ENCODE results near the gene POLR2I.

The POLR2I gene

GRCh38 chr19:36097036-36097435 lies 17.6 kb downstream of the POLR2I start:
- H3K27me3 ChIP-seq (ENCODE audit: control insufficient read depth, insufficient read depth, low read length) = no peaks in the 10 kb centered on the region
- no peaks in the 10 kb centered on the region for H3K9me3 ChIP-seq (ENCODE audit: control insufficient read depth, insufficient read depth, low read depth, low read length)
- H3K9ac ChIP-seq (ENCODE audit: low read length) = no peak overlapping the region
- H3K4me3 ChIP-seq (ENCODE audit: low read depth, low read length) = no peak overlapping the region
- peaks cover 90% of the 10 kb centered on the region for H3K36me3 ChIP-seq (ENCODE audit: control insufficient read depth, insufficient read depth, low read length)
- H3K4me1 ChIP-seq (ENCODE audit: control insufficient read depth, insufficient read depth, low read length) = no peaks in the 10 kb centered on the region
- H3K27ac ChIP-seq (ENCODE audit: low read depth, low read length) = no peak overlapping the region

DNA sequence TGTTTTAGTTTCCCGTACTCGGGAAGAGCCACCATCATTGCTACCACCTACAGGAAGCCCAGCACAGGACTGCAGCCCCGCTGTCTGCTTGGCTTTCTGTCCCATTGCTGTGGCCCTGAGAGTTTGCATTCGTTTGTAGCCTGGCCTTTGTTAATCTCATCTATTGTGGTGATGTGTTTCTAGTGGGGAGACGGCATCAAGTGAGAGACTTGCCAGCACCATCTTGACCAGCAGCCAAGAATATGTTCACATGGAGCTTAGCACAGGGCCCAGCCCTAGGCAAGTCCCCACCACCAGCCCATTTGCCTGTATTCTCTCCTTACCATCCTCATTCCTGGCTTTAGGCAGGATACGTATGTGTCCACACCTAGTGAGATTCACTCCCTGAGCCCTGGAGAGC lies 21.0 kb downstream of the POLR2I start:
- Histone ChIP-seq H3K4me3 (ENCODE audit: low read depth, low read length) (no peak overlapping the region), H3K27ac (ENCODE audit: low read depth, low read length) (no peak overlapping the region), H3K9ac (ENCODE audit: low read length) (no peak overlapping the region), H3K4me1 (ENCODE audit: control insufficient read depth, insufficient read depth, low read length) (no peaks in the 10 kb centered on the region), H3K27me3 (ENCODE audit: control insufficient read depth, insufficient read depth, low read length) (no peaks in the 10 kb centered on the region), H3K36me3 (ENCODE audit: control insufficient read depth, insufficient read depth, low read length) (peaks cover 91% of the 10 kb centered on the region), H3K9me3 (ENCODE audit: control insufficient read depth, insufficient read depth, low read depth, low read length) (no peaks in the 10 kb centered on the region)

GRCh38 chr19:36093146-36093662 lies 21.5 kb downstream of the POLR2I start:
- no peaks in the 10 kb centered on the region for H3K27me3 ChIP-seq (ENCODE audit: control insufficient read depth, insufficient read depth, low read length)
- H3K36me3 ChIP-seq (ENCODE audit: control insufficient read depth, insufficient read depth, low read length) = peaks cover 91% of the 10 kb centered on the region
- H3K4me1 ChIP-seq (ENCODE audit: control insufficient read depth, insufficient read depth, low read length) = no peaks in the 10 kb centered on the region
- no peak overlapping the region for H3K9ac ChIP-seq (ENCODE audit: low read length)
- H3K9me3 ChIP-seq (ENCODE audit: control insufficient read depth, insufficient read depth, low read depth, low read length) = no peaks in the 10 kb centered on the region
- H3K4me3 ChIP-seq (ENCODE audit: low read depth, low read length) = no peak overlapping the region
- no peak overlapping the region for H3K27ac ChIP-seq (ENCODE audit: low read depth, low read length)

DNA sequence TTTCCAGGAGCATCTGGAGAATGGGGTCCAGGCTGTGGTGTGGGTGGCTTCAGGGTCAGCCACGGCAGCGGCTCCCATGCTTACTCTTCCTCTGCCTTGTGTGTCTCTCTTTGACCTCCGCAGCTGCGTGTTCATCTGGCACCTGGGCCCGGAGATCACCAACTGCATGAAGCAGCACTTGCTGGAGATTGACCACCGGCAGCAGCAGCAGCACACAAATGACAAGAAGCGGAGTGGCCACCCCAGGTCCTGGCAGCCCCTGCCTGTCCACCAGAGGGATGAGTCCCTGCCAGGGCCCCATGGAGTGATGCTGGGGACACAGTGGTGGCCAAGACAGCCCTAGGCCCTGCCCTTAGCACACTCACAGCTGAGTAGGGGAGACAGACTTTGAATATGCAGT lies 22.1 kb downstream of the POLR2I start:
- Histone ChIP-seq H3K27ac (ENCODE audit: low read depth, low read length) (no peak overlapping the region), H3K4me1 (ENCODE audit: control insufficient read depth, insufficient read depth, low read length) (no peaks in the 10 kb centered on the region), H3K9me3 (ENCODE audit: control insufficient read depth, insufficient read depth, low read depth, low read length) (no peaks in the 10 kb centered on the region), H3K36me3 (ENCODE audit: control insufficient read depth, insufficient read depth, low read length) (peaks cover 93% of the 10 kb centered on the region), H3K9ac (ENCODE audit: low read length) (no peak overlapping the region), H3K27me3 (ENCODE audit: control insufficient read depth, insufficient read depth, low read length) (no peaks in the 10 kb centered on the region), H3K4me3 (ENCODE audit: low read depth, low read length) (no peak overlapping the region)

DNA sequence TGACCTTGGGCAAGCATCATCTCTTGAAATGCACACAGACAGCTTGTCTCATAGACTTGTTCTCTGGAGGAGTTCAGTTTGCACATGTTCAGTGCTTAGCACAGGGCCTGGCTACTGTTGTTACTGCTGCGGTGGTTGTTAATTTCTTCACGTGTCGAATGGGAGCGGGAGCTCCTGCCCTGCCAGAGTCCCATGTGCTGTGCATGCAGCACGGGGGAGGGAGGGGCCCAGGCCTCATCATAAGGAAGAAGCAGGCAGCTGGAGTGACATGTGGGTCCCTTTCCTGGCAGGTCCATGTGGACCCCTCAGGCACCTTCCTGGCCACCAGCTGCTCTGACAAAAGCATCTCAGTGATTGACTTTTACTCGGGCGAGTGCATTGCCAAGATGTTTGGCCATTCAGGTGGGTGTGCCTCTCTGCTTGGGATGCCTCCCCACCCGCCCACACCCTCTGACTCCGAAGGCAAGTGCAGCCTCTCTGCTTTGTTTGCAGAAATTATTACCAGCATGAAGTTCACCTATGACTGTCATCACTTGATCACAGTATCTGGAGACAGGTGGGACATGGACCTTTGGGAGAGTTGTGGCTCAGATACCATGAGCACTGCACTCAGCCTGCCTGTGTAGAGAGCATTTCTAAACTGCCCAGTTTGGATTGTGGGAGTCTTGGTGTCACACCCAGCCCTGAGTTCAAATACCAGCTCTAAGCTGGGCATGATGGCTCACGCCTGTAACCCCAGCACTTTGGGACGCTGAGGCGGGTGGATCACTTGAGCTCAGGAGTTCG lies 23.6 kb downstream of the POLR2I start:
- H3K4me3 ChIP-seq (ENCODE audit: low read depth, low read length) = no peak overlapping the region
- H3K27ac ChIP-seq (ENCODE audit: low read depth, low read length) = no peak overlapping the region
- H3K9me3 ChIP-seq (ENCODE audit: control insufficient read depth, insufficient read depth, low read depth, low read length) = no peaks in the 10 kb centered on the region
- H3K9ac ChIP-seq (ENCODE audit: low read length) = no peak overlapping the region
- no peaks in the 10 kb centered on the region for H3K27me3 ChIP-seq (ENCODE audit: control insufficient read depth, insufficient read depth, low read length)
- peaks cover 94% of the 10 kb centered on the region for H3K36me3 ChIP-seq (ENCODE audit: control insufficient read depth, insufficient read depth, low read length)
- H3K4me1 ChIP-seq (ENCODE audit: control insufficient read depth, insufficient read depth, low read length) = no peaks in the 10 kb centered on the region

DNA sequence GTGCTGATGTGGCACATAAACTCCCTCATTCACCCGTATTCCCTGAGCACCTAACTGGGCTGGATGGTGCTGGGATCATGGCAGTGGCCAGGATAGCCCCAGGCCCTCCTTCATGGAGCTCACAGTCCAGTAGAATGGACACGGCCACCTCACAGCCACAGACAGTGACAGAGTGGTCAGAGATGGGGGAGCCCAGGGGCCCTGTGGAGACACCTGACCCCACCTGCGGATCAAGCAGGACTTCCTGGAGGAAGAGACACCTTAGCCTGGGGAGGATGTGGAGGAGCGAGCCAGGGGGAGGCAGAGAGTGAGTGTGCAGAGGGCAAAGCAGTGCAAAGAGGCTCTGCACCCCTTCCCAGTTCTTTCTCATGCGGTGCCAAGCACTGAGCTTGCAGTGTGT lies 24.8 kb downstream of the POLR2I start:
- Histone ChIP-seq H3K9me3 (ENCODE audit: control insufficient read depth, insufficient read depth, low read depth, low read length) (no peaks in the 10 kb centered on the region), H3K36me3 (ENCODE audit: control insufficient read depth, insufficient read depth, low read length) (peaks cover 93% of the 10 kb centered on the region), H3K4me3 (ENCODE audit: low read depth, low read length) (no peak overlapping the region), H3K27ac (ENCODE audit: low read depth, low read length) (no peak overlapping the region), H3K4me1 (ENCODE audit: control insufficient read depth, insufficient read depth, low read length) (no peaks in the 10 kb centered on the region), H3K9ac (ENCODE audit: low read length) (no peak overlapping the region), H3K27me3 (ENCODE audit: control insufficient read depth, insufficient read depth, low read length) (no peaks in the 10 kb centered on the region)

GRCh38 chr19:36086326-36086725 lies 28.3 kb downstream of the POLR2I start:
- Histone ChIP-seq H3K4me3 (ENCODE audit: low read depth, low read length) (no peak overlapping the region), H3K4me1 (ENCODE audit: control insufficient read depth, insufficient read depth, low read length) (no peaks in the 10 kb centered on the region), H3K27me3 (ENCODE audit: control insufficient read depth, insufficient read depth, low read length) (no peaks in the 10 kb centered on the region), H3K9ac (ENCODE audit: low read length) (no peak overlapping the region), H3K9me3 (ENCODE audit: control insufficient read depth, insufficient read depth, low read depth, low read length) (no peaks in the 10 kb centered on the region), H3K27ac (ENCODE audit: low read depth, low read length) (no peak overlapping the region), H3K36me3 (ENCODE audit: control insufficient read depth, insufficient read depth, low read length) (peaks cover 96% of the 10 kb centered on the region)

GRCh38 chr19:36084231-36085009 lies 30.3 kb downstream of the POLR2I start:
- Histone ChIP-seq H3K4me3 (ENCODE audit: low read depth, low read length) (no peak overlapping the region), H3K9ac (ENCODE audit: low read length) (no peak overlapping the region), H3K9me3 (ENCODE audit: control insufficient read depth, insufficient read depth, low read depth, low read length) (no peaks in the 10 kb centered on the region), H3K4me1 (ENCODE audit: control insufficient read depth, insufficient read depth, low read length) (no peaks in the 10 kb centered on the region), H3K36me3 (ENCODE audit: control insufficient read depth, insufficient read depth, low read length) (peaks cover 90% of the 10 kb centered on the region), H3K27me3 (ENCODE audit: control insufficient read depth, insufficient read depth, low read length) (no peaks in the 10 kb centered on the region), H3K27ac (ENCODE audit: low read depth, low read length) (no peak overlapping the region)

- H3K27ac ChIP-seq (ENCODE audit: low read depth, low read length) = no peak overlapping the region
- H3K4me1 ChIP-seq (ENCODE audit: control insufficient read depth, insufficient read depth, low read length) = no peaks in the 10 kb centered on the region
- no peak overlapping the region for H3K4me3 ChIP-seq (ENCODE audit: low read depth, low read length)
- H3K9me3 ChIP-seq (ENCODE audit: control insufficient read depth, insufficient read depth, low read depth, low read length) = no peaks in the 10 kb centered on the region
- H3K9ac ChIP-seq (ENCODE audit: low read length) = no peak overlapping the region
- H3K36me3 ChIP-seq (ENCODE audit: control insufficient read depth, insufficient read depth, low read length) = peaks cover 84% of the 10 kb centered on the region
- no peaks in the 10 kb centered on the region for H3K27me3 ChIP-seq (ENCODE audit: control insufficient read depth, insufficient read depth, low read length)
Measured at GRCh38 chr19:36082916-36083315, 31.8 kb downstream of the POLR2I start.

DNA sequence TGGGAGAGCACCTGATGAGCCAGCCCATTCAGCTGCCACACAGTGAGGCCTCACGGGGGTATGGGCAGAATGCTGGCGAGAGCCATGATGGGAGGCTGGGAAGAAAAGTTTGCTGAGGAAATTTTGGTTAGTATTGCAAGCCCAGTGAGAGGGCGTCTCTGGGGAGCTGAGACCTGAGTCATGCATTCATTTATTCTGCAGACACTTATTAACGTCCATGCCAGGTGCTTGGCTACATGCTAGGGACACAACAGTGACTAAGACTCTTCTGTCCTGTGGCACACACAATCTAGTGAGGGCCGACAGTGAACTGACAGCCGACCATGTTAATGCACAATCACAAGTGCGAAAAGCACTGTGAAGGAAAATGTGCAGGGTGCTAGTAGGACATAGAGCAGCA lies 32.8 kb downstream of the POLR2I start:
- Histone ChIP-seq H3K27ac (ENCODE audit: low read depth, low read length) (no peak overlapping the region), H3K9me3 (ENCODE audit: control insufficient read depth, insufficient read depth, low read depth, low read length) (no peaks in the 10 kb centered on the region), H3K4me3 (ENCODE audit: low read depth, low read length) (no peak overlapping the region), H3K27me3 (ENCODE audit: control insufficient read depth, insufficient read depth, low read length) (no peaks in the 10 kb centered on the region), H3K4me1 (ENCODE audit: control insufficient read depth, insufficient read depth, low read length) (no peaks in the 10 kb centered on the region), H3K9ac (ENCODE audit: low read length) (no peak overlapping the region), H3K36me3 (ENCODE audit: control insufficient read depth, insufficient read depth, low read length) (peaks cover 82% of the 10 kb centered on the region)

- Histone ChIP-seq H3K9ac (ENCODE audit: low read length) (no peak overlapping the region), H3K36me3 (ENCODE audit: control insufficient read depth, insufficient read depth, low read length) (peaks cover 81% of the 10 kb centered on the region), H3K27ac (ENCODE audit: low read depth, low read length) (no peak overlapping the region)
Measured at GRCh38 chr19:36081385-36081784, 33.3 kb downstream of the POLR2I start.

More at GRCh38 chr19:36081385-36081784, 33.3 kb downstream of the POLR2I start:
- Histone ChIP-seq H3K4me3 (ENCODE audit: low read depth, low read length) (no peak overlapping the region), H3K4me1 (ENCODE audit: control insufficient read depth, insufficient read depth, low read length) (no peaks in the 10 kb centered on the region), H3K27me3 (ENCODE audit: control insufficient read depth, insufficient read depth, low read length) (no peaks in the 10 kb centered on the region), H3K9me3 (ENCODE audit: control insufficient read depth, insufficient read depth, low read depth, low read length) (no peaks in the 10 kb centered on the region)

Data from HUES6 (cell line).